HG03521 (cell line): ENCODE results near the gene BBS1.
A peak's percentile ranks its signal among the peaks of the same experiment; 100 is the strongest.
"Not testable (repeated sequence)": the region's sequence is repeated elsewhere in the genome, so short reads cannot be mapped to it uniquely, and the experiment has no call there.

Source experiments
- ATAC-seq: cut with Tn5 transposase; IDR thresholded peaks from one replicate; pipeline ENCODE4 v1.9.1; 2021; ENCODE audit warnings: mild to moderate bottlenecking, moderate library complexity; ENCODE audit not compliant: unreplicated experiment

The BBS1 gene

DNA sequence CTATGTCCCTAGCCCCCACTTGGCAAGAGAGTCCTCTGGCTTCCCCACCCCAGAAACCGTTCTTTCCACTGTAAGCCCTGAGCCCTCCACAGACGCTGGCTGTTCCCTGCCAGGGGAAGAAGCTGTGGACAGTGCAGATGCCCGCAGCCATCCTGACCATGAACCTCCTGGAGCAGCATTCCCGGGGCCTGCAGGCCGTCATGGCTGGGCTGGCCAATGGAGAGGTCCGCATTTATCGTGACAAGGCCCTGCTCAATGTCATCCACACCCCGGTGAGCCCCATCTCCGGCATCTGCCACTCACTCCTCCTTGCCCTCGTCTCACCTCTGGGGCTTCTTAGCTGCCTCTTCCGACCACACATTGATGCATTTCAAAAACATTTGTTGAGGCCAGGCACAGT is 13.2 kb downstream of the BBS1 start:
- ATAC-seq = no peak

GRCh38 chr11:66524304-66525040 is 14.0 kb downstream of the BBS1 start:
- no peak for ATAC-seq

- no peak for ATAC-seq
Measured at GRCh38 chr11:66529069-66529468, 18.6 kb downstream of the BBS1 start.

DNA sequence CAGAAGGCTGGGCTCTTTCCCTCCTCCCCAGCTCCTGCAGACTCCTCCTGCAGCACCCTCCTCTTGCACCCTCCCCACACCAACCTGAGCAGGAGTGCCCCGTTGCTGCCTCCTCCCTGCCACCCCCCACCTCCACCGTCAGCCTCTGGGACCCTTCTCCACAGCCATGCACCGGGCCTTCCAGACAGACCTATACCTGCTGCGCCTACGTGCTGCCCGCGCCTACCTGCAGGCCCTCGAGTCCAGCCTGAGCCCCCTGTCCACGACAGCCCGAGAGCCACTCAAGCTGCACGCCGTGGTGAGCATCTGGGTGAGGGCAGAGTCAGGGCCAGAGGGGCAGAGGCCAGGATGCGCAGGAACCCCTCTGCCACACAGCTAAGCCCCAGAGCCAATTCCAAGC is 19.2 kb downstream of the BBS1 start:
- ATAC-seq = no peak

- ATAC-seq = no peak
Measured at GRCh38 chr11:66530927-66531709, 20.7 kb downstream of the BBS1 start.

GRCh38 chr11:66531841-66532240 is 21.4 kb downstream of the BBS1 start:
- no peak for ATAC-seq

GRCh38 chr11:66532784-66533183 is 22.3 kb downstream of the BBS1 start:
- no peak for ATAC-seq

DNA sequence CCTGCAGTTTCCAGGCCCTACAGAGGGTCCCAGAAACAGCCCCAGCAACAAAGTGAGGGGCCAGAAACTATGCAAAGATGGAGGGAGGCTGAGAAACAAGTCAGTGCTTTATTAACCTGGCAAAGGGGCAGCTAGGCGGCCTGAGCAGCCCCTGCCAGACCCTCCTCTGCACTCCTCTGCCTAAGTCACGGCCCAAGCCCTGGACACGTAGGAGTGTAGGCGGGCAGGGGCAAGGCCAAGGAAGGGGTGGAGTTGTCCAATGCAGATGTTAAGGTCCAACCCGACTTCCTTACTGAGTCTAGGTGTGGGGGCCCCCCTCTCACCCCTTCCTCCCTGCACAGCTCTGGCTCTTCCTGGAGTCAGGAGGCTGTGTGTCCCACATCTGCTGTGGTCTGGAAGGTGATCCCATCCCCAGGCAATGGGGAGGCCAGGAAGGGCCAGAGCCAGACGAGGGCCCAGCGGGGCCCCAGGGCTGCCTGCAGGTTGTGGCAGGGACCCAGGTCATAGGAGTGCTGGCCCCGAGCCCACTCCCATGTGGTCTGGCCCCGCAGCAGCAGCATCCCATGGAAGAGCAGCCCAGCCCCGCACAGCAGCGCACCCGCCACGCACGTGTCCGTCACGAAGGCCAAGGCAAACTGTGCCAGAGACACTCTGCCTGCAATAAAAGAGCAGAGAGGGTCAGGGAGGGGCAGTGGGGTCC is 28.9 kb downstream of the BBS1 start:
- no peak for ATAC-seq

- ATAC-seq = no peak
Measured at GRCh38 chr11:66539870-66540213, 29.4 kb downstream of the BBS1 start.

GRCh38 chr11:66540598-66540997 is 30.2 kb downstream of the BBS1 start:
- ATAC-seq = not testable (repeated sequence)

DNA sequence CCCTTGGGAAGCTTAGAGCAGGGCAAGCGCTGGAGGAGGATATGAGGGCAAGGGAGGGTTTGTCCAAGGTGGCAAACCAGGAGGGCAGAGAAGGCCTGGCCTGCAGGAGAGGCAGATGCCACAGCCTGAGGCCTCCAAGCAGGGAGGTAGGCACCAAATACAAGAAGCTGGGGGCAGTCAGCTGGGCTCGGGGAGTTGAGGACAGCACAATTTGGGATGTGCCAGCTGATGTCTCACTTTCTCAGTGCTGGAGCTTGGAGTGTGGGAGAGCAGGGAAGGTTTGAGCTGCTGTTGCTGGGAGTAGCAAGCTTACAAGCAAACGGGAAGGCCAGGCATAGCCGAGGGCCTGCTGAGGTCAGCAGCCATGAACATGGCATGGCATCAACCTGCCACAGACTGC is 31.5 kb downstream of the BBS1 start:
- ATAC-seq = no peak

DNA sequence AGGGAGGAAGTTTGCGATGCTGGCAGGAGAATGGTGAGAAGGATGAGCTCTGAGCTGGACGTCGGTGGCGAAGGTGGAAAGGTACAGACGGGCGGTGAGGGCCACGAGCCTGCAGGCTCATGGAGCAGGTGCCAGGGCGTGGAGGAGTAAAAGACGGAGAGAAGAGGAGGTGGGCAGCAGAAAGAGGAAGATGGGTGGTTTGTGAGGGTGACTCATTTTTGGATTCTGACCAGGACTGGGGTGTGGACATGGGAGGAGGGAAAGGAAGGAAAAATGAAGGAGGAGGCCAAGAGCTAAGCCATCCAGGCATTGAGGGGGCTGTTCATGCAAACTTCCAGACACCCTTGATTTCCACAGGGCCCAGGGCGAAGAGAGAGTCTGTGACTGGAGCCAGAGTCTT is 31.9 kb downstream of the BBS1 start:
- no peak for ATAC-seq

DNA sequence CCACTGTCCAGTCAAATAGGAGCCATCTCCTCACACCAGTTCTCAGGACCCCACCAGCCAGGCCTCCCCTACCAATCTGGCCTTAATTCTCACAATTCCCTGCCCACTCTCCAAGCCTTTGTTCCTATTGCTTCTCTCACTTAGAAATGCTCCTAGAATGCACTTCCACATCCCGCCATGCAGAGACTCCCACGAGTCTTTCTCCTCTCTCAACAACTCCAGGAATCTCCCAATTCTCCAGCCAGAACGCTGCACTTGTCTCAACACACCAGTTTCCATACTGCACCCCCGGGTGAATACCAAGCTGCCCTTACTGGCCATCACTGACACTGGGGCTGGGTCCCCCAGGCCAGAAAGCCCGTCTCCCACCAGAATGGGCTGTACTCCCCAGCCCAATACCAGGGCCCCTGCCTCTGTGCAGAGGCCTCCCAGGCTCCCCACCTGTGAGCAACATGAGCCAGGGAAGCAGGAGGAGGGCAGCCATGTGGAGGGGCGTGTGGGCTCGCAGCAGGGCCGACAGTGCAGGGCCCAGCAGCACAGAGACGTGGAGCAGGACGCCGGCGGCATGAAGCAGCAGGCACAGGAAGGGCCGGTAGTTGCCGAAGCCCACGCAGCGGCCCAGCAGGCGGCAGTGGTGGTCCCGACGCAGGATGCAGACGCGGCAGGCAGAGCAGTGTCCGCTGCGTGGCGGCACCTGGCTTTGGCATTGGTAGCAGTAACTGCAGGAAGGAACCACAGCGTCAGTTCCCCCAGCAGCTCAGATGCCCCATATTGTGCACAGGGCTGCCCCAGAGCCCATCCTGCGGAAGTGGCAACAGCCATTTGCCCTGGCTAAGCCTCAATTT is 33.0 kb downstream of the BBS1 start:
- no peak for ATAC-seq

GRCh38 chr11:66544952-66545351 is 34.5 kb downstream of the BBS1 start:
- ATAC-seq = not testable (repeated sequence)

- ATAC-seq = peak; percentile 74
Measured at GRCh38 chr11:66545701-66546367, 35.4 kb downstream of the BBS1 start, which contains the start of gene ZDHHC24. ZDHHC24 (minus strand) TSS chr11:66546048; CDS start chr11:66546003, 45 bp downstream.

GRCh38 chr11:66546368-66546965 is 36.0 kb downstream of the BBS1 start, which contains the start of gene ACTN3:
ACTN3 (plus strand) TSS chr11:66546903; CDS start chr11:66546938, 35 bp downstream.
- ATAC-seq = no peak

- no peak for ATAC-seq
Measured at GRCh38 chr11:66546966-66547661, 36.7 kb downstream of the BBS1 start.

GRCh38 chr11:66547662-66548009 is 37.2 kb downstream of the BBS1 start:
- ATAC-seq = no peak

DNA sequence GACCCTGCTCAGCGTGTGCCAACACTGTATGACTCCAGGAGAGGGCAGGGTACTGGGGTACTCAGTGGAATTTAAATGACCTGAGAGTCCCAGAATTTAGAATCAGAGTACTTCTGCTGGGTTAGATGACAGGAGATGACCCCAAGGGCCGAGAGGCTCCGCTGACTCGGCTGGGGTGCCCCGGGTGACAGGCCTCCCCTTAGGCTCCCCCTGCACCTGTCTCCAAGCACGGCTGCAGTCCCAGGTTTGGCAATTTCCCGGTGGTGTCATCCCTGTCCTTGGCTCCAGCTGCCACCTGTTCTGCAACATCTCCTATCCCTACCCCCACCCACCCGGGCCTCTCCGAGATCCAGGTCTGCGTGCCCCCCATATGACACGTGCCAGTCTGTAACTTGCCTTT is 37.6 kb downstream of the BBS1 start:
- no peak for ATAC-seq
